ENCODE results near the gene PAPPA2. TPM values are rescaled to one million over a fixed set of nuclear protein-coding genes. Genes with fewer than 3 reads are reported as not detected.

PAPPA2 gene
- total RNA-seq, 4 donors from 2014 or later = under 0.01 to 1.5 TPM; not detected in 2

DNA sequence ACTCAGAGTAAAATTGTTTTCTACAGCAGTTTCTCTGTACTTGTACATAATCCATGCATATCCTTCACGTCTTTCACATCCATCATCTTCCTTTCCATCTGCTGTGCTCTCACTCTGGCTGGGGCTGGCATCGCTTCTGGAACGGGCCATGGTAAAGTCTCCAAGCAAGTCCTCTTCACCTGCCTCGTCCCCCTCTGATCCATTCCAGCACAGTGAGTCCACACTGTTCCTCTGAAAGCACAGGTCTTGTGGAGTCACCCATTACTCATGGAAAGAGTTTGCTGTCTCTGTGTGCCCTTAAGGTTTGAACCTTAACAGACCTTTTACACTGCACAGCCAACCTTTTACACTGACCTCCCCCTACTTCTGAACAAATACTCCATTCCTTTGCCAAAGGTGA, 387.9 kb downstream of the PAPPA2 start:
- intact Hi-C loops (cut with DNase I) = no loop called here
- H3K27me3 ChIP-seq = no peaks in the 10 kb centered on the region
- H3K36me3 ChIP-seq = no peaks in the 10 kb centered on the region
- WGBS, 2 donors = 48 to 74% methylated on average over 4 of the region's 4 CpGs
- no peak overlapping the region for H3K27ac ChIP-seq
- DNase-seq = no peak
- no peaks in the 10 kb centered on the region for H3K9me3 ChIP-seq
- H3K4me1 ChIP-seq = no peaks in the 10 kb centered on the region
- TF ChIP-seq POLR2A (IDR thresholded peaks at IDR 0.05) = no peak
- TF ChIP-seq, protein P1, sequence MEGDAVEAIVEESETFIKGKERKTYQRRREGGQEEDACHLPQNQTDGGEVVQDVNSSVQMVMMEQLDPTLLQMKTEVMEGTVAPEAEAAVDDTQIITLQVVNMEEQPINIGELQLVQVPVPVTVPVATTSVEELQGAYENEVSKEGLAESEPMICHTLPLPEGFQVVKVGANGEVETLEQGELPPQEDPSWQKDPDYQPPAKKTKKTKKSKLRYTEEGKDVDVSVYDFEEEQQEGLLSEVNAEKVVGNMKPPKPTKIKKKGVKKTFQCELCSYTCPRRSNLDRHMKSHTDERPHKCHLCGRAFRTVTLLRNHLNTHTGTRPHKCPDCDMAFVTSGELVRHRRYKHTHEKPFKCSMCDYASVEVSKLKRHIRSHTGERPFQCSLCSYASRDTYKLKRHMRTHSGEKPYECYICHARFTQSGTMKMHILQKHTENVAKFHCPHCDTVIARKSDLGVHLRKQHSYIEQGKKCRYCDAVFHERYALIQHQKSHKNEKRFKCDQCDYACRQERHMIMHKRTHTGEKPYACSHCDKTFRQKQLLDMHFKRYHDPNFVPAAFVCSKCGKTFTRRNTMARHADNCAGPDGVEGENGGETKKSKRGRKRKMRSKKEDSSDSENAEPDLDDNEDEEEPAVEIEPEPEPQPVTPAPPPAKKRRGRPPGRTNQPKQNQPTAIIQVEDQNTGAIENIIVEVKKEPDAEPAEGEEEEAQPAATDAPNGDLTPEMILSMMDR (IDR thresholded peaks at IDR 0.05) = no peak
- H3K4me3 ChIP-seq = no peak overlapping the region

DNA sequence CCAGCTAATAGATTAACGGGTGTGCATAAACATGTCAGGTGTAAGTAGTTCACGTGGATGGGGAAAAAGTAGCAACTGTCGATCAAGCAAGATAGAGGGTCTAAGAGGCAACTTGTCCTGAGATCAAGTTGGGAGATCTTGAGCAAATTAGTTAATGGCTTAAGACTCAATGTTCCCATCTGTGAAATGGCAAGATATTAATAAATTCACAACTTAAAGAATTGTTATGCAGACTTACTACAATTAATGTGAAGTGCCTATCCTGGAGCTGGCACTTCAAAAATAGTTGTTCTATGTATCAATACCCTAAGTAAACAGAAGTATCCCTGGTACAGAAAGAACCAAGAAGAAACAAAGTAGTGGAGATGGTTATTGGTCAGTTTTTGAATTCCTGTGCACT, 389.1 kb downstream of the PAPPA2 start:
- Histone ChIP-seq H3K4me3 (no peak overlapping the region), H3K27me3 (no peaks in the 10 kb centered on the region), H3K27ac (no peak overlapping the region), H3K9me3 (no peaks in the 10 kb centered on the region), H3K4me1 (no peaks in the 10 kb centered on the region), H3K36me3 (no peaks in the 10 kb centered on the region)
- intact Hi-C loops (cut with DNase I) = no loop called here
- 76 to 78% methylated on average over 3 of the region's 3 CpGs for WGBS, 2 donors
- no peak for DNase-seq
- TF ChIP-seq POLR2A (IDR thresholded peaks at IDR 0.05) = no peak
- TF ChIP-seq, protein P1 (IDR thresholded peaks at IDR 0.05) = no peak

DNA sequence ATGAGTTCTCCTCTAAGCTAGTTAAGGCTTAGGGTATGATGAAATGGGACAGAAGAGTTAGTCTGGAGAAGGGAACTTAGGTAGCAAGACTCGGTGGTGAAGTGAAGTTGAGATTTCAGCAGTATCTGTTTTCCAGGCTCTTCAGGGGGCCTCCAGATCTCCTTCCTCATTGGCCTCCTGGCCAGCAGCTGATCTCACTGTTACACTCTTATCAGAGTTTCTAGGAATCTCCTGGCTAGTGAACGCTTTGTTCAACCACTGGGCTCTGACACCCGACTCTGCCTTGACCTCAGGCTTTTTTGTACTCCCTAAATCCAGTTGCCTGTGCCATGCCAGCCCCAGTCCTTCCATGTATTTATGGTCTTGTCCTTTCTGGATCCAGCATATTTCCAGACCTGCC, 390.5 kb downstream of the PAPPA2 start:
- 42 to 76% methylated on average over 3 of the region's 3 CpGs for WGBS, 2 donors
- Histone ChIP-seq H3K4me3 (no peak overlapping the region), H3K9me3 (no peaks in the 10 kb centered on the region), H3K4me1 (no peaks in the 10 kb centered on the region), H3K27me3 (no peaks in the 10 kb centered on the region), H3K36me3 (no peaks in the 10 kb centered on the region), H3K27ac (no peak overlapping the region)
- intact Hi-C loops (cut with DNase I) = no loop called here
- no peak for TF ChIP-seq POLR2A (IDR thresholded peaks at IDR 0.05)
- TF ChIP-seq, protein P1 (IDR thresholded peaks at IDR 0.05) = no peak
- DNase-seq = no peak

DNA sequence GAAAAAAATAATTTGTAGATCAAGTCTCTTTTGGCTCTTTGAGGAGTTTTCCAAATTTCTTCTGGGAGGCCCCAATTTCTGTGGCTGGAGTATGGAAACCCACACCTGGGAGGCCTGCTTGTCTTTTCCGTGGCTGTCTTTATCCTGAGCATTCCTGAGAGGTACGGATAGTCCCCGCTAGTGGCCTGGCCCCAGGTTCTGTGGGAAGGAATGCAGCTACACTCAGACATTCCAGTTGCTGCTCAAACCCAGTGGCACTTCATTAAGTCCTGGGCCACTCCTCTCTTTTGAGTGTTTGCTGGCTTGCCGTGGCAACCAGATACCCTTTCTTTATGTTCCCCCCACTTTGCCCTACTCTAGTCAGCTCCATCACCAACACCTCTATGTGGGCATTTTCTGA, 391.1 kb downstream of the PAPPA2 start:
- DNase-seq = no peak
- Histone ChIP-seq H3K4me1 (no peaks in the 10 kb centered on the region), H3K4me3 (no peak overlapping the region), H3K9me3 (no peaks in the 10 kb centered on the region), H3K27ac (no peak overlapping the region), H3K36me3 (no peaks in the 10 kb centered on the region), H3K27me3 (no peaks in the 10 kb centered on the region)
- WGBS, 2 donors = 87 to 90% methylated on average over 4 of the region's 4 CpGs
- intact Hi-C loops (cut with DNase I) = no loop called here
- TF ChIP-seq, protein P1 (IDR thresholded peaks at IDR 0.05) = no peak
- TF ChIP-seq POLR2A (IDR thresholded peaks at IDR 0.05) = no peak

DNA sequence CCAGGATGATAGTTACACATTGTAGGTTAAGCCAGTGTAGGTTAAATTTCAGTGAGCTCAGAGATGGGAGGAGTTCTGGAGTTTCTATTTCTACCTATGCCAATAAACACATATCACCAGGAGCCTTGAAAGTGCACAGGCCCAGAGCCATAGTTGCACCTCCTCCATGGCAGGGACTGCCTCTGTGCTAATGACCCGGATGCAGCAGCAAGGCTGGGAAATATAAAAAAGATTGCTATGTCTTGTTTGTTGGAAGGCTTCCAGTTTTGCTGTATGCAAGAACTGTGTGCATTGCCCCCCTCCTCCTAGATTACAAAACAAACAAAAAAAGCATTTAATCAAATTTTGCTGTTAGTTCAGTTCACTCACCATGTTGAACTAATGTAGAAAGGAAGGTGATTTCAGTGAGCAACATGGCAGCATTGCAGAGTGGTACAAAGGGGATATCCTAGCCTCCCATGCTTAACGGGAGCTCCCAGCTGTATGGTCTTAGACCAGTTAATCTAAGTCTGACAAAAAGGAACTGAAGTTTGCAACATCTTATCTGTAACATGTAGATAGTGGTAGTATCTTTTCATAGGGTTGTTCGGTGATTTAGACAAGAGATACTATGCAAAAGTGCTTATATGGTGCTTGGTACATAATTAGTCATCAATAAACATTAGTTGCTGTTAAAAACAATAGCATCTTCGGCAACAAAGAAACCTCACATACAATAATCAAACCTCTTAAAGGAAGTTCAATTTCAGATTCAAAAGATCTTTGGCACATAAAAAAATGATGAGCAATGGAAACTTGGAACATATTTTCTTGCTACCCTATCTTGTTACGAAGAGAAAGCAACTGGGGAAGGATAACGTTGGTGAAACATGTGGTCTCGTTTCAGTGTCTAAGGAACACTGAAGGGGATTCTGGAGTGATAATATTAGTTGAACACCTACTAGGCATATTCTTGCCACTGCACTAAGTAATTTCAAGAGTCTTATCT, 392.1 kb downstream of the PAPPA2 start:
- Histone ChIP-seq H3K4me1 (no peaks in the 10 kb centered on the region), H3K36me3 (no peaks in the 10 kb centered on the region), H3K4me3 (no peak overlapping the region), H3K27ac (no peak overlapping the region), H3K27me3 (no peaks in the 10 kb centered on the region), H3K9me3 (no peaks in the 10 kb centered on the region)
- no peak for DNase-seq
- intact Hi-C loops (cut with DNase I) = no loop called here
- WGBS, 2 donors = 74 to 78% methylated on average over 7 of the region's 7 CpGs
- TF ChIP-seq, protein P1 (IDR thresholded peaks at IDR 0.05) = no peak
- no peak for TF ChIP-seq POLR2A (IDR thresholded peaks at IDR 0.05)
